HepG2 (cell line): ENCODE data around the gene MORC3. TPM values are rescaled to one million over a fixed set of nuclear protein-coding genes. Genes with fewer than 3 reads are reported as not detected.
A peak's percentile ranks its signal among the peaks of the same experiment; 100 is the strongest.
"Not testable (repeated sequence)": the region's sequence is repeated elsewhere in the genome, so short reads cannot be mapped to it uniquely, and the experiment has no call there.

Source experiments
- ATAC-seq: fragments of 200-7000 bp; cut with Tn5 transposase; 3 replicates; pipeline ENCODE4 v1.9.1; 2020; ENCODE audit warnings: mild to moderate bottlenecking, moderate library complexity
- BruUV-seq: library from RNA; stranded (reverse); fragments of 400-500 nt; replicated peaks from 2 replicates; lab custom pipeline; 2021; lab: Mats Ljungman, UMichigan
- CTCF ChIA-PET: fragments of 300-600 bp; formaldehyde crosslinking; extraction: SDS; loops from one replicate; lab custom pipeline; 2021; ENCODE audit warnings: low total read pairs, inconsistent platforms, low intra/inter-chr PET ratio; lab: Yijun Ruan, JAX
- POLR2A ChIA-PET: fragments of 350-600 bp; sonication (Branson Sonifier 250); formaldehyde crosslinking; loops from one replicate; lab custom pipeline; 2020; ENCODE audit warnings: antibody characterized with exemption, inconsistent platforms; lab: Yijun Ruan, JAX
- DNase-seq: peaks from one replicate; pipeline ENCODE4 v3.0.0-alpha.2; 2015; ENCODE audit warnings: low spot score
- FAIRE-seq: peaks from 3 replicates; lab custom pipeline; 2011; peaks lifted over from hg19 to GRCh38; lab: Jason Lieb, UNC
- H2AFZ ChIP-seq: one replicate; pipeline ENCODE4 v1.6.1; 2011; ENCODE audit warnings: low read length, inconsistent platforms
- H3K27ac ChIP-seq: fragments of 300-600 bp; 3 replicates; pipeline ENCODE4 v1.8.0; 2011; ENCODE audit warnings: mixed run types, mild to moderate bottlenecking, mixed read lengths, low read length, inconsistent platforms; ENCODE audit not compliant: insufficient read depth; ENCODE audit errors: extremely low read length
- H3K27me3 ChIP-seq, 2 experiments: fragments of 200-600 bp in 1 of 2; 2 replicates in 1 of 2; 3 replicates in 1 of 2; pipeline versions ENCODE4 v1.6.0 to v1.8.0; 2011; ENCODE audit warnings: low read length in 2 of 2, mild to moderate bottlenecking in 2 of 2, moderate library complexity in 2 of 2, inconsistent platforms in 1 of 2; ENCODE audit not compliant: insufficient read depth in 2 of 2, control insufficient read depth in 1 of 2
- H3K36me3 ChIP-seq, 2 experiments: fragments of 200-600 bp in 1 of 2; replicated peaks in 1 of 2; 2 replicates in 1 of 2; 3 replicates in 1 of 2; pipeline versions ENCODE4 v1.5.1 to v1.8.0; 2011; ENCODE audit warnings: low read length in 2 of 2, inconsistent platforms in 1 of 2; ENCODE audit not compliant: insufficient read depth in 2 of 2, control insufficient read depth in 1 of 2
- H3K4me1 ChIP-seq: 2 replicates; pipeline ENCODE4 v1.5.1; 2012; ENCODE audit warnings: low read length, inconsistent platforms; ENCODE audit not compliant: insufficient read depth
- H3K4me2 ChIP-seq: 2 replicates; pipeline ENCODE4 v1.6.0; 2011; ENCODE audit warnings: low read depth, low read length, inconsistent platforms
- H3K4me3 ChIP-seq, 3 experiments: fragments of 200-600 bp in 1 of 3; sonication (generic), shearing (Covaris generic) in 1 of 3; replicated peaks in 1 of 3; 2 replicates each; pipeline ENCODE4 v1.5.1; 2011 to 2016; ENCODE audit warnings: low read length in 3 of 3, inconsistent platforms in 2 of 3, low read depth in 2 of 3, mild to moderate bottlenecking in 2 of 3, control low read depth in 1 of 3, mixed read lengths in 1 of 3; ENCODE audit not compliant: insufficient read depth in 1 of 3
- H3K79me2 ChIP-seq: one replicate; pipeline ENCODE4 v1.6.1; 2011; ENCODE audit warnings: low read length, inconsistent platforms; ENCODE audit not compliant: insufficient read depth
- H3K9ac ChIP-seq: 2 replicates; pipeline ENCODE4 v1.6.0; 2011; ENCODE audit warnings: mild to moderate bottlenecking, low read depth, low read length, inconsistent platforms; ENCODE audit not compliant: insufficient read depth
- H3K9me3 ChIP-seq: 2 replicates; pipeline ENCODE4 v1.5.1; 2012; ENCODE audit warnings: mild to moderate bottlenecking, low read length
- H4K20me1 ChIP-seq: 2 replicates; pipeline ENCODE4 v1.6.0; 2011; ENCODE audit warnings: inconsistent platforms, mild to moderate bottlenecking, low read length, moderate library complexity; ENCODE audit not compliant: insufficient read depth
- MAFF ChIP-seq: IDR thresholded peaks from 2 replicates; pipeline ENCODE4 v1.6.1; 2011; ENCODE audit warnings: low read depth, low read length, improper control_type of control experiment
- SETDB1 ChIP-seq: sonication (generic); formaldehyde crosslinking; IDR thresholded peaks from 2 replicates; pipeline ENCODE4 v1.5.1; 2020; ENCODE audit warnings: missing genetic modification reagents, mild to moderate bottlenecking, borderline replicate concordance
- ZNF138 ChIP-seq: sonication (generic); formaldehyde crosslinking; IDR thresholded peaks from 2 replicates; pipeline ENCODE4 v1.5.0; 2020; ENCODE audit warnings: mild to moderate bottlenecking, low read depth, missing genetic modification reagents
- ZNF629 ChIP-seq: sonication (generic); formaldehyde crosslinking; conservative IDR thresholded peaks from 2 replicates; pipeline ENCODE4 v1.5.0; 2020; ENCODE audit warnings: missing genetic modification reagents
- WGBS: methylation state at CpG from one replicate; pipeline ENCODE4 v1.1.6; 2017; ENCODE audit warnings: low lambda C conversion rate; 5-methylcytosine and 5-hydroxymethylcytosine counted together
- in situ Hi-C: cut with HindIII; loops from 2 replicates; pipeline ENCODE4 v1.10.0; 2017; ENCODE audit warnings: low pct_unique_long_range_greater_than_20kb; ENCODE audit not compliant: extremely low pct_ligation_motif_present
- intact Hi-C: fragments of 100-400 bp; cut with micrococcal nuclease; formaldehyde crosslinking; loops from one replicate; pipeline ENCODE4 v1.10.0; 2022; ENCODE audit not compliant: unreplicated experiment
- polyA plus RNA-seq, 8 experiments: library from polyadenylated mRNA; depleted of rRNA in 3 of 8; stranded (reverse) in 7 of 8; unstranded in 1 of 8; fragments of >200 nt; fragmentation: Illumina TruSeq in 4 of 8; extraction: Trizol in 4 of 8; gene quantifications; 2 replicates each; pipeline versions ENCODE4 v1.2.1 to v1.2.3, GENCODE V29; 2011 to 2016; ENCODE audit warnings: low read depth in 4 of 8, missing spikeins in 1 of 8, mixed read lengths in 1 of 8; ENCODE audit not compliant: insufficient read depth in 1 of 8
- total RNA-seq, 5 experiments: library from RNA; depleted of rRNA; stranded (reverse); fragments of >200 nt; fragmentation: Illumina TruSeq; extraction: Trizol; gene quantifications; 2 replicates each; pipeline ENCODE4 v1.2.3, GENCODE V29; 2016; ENCODE audit warnings: low read depth in 1 of 5
- TF ChIP-seq, protein P1 (sequence below): sonication (generic); formaldehyde crosslinking; IDR thresholded peaks from 2 replicates; pipeline ENCODE4 v1.8.0; 2022; ENCODE audit warnings: mild to moderate bottlenecking, missing genetic modification reagents, borderline replicate concordance
- TF ChIP-seq, protein P2 (sequence below): sonication (generic); formaldehyde crosslinking; IDR thresholded peaks from 2 replicates; pipeline ENCODE4 v1.5.0; 2020; ENCODE audit warnings: mild to moderate bottlenecking, missing genetic modification reagents, borderline replicate concordance

MORC3 gene
- total and polyA plus RNA-seq, 2 of the 13 experiments (the other 11 are each of a cell fraction or from before 2014, with no cell fraction given), result 12.9 to 19.5 TPM

DNA sequence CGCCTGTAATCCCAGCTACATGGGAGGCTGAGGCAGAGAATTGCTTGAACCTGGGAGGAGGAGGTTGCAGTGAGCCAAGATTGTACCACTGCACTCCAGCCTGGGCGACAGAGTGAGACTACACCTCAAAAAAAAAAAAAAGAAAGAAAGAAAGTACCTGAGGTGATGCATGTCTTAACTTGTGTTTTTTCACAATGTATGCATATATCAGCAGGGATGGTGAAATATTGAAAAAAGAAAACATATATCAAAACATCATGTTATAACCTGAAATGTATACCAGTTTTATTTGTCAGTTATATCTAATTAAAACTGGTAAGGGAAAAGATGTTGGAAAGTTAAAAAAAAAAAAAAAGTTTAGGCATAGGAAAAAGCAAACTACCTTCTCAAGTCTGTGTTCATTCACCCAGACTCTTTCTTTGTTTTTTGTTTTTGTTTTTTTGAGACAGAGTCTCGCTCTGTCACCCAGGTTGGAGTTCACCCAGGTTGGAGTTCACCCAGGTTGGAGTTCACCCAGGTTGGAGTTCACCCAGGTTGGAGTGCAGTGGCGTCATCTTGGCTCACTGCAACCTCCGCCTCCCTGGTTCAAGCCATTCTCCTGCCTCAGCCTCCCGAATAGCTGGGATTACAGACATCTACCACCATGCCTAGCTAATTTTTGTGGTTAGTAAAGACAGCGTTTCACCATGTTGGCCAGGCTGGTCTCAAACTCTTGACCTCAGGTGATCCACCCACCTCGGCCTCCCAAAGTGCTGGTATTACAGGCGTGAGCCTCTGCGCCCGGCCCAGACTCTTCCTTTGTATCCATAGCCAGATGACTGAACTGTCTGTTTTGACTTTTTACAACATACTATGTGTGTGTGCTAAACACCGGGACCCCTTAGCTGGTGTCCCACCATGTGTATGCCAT lies 49.0 kb upstream of the MORC3 start:
- ATAC-seq, H2AFZ ChIP-seq, BruUV-seq, H3K79me2 ChIP-seq, CTCF ChIA-PET, H3K4me2 ChIP-seq, POLR2A ChIA-PET, H3K9me3 ChIP-seq, H3K36me3 ChIP-seq, H3K27ac ChIP-seq, in situ Hi-C loops, H3K9ac ChIP-seq, H3K27me3 ChIP-seq, intact Hi-C loops, H3K4me3 ChIP-seq, H4K20me1 ChIP-seq, FAIRE-seq, DNase-seq: not testable (repeated sequence)
- peaks cover 27% of the 10 kb centered on the region for H3K4me1 ChIP-seq
- 96% methylated on average over 12 of the region's 12 CpGs for WGBS

DNA sequence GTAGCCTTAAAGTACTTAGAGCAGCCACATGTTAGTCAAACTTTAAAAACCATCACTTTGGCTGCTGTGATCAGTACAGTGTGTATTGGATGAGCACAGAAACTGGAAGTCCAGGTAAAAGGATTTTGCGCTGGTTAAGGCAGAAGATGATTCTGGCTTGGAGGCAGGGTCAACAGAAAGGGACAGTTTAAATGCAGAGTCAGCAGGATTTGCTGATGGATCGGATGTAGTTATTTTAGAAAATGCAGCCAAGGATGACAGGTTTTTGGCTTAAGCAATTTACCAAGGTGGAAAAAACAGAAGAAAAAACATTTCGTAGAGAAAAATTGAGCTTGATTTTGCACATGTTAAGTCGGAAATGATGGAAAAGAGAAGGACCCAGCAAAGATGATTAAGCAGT lies 45.9 kb upstream of the MORC3 start:
- FAIRE-seq (no peak), DNase-seq (no peak), ATAC-seq (no peak)
- H3K36me3 ChIP-seq, result peaks cover 0 to 2% of the 10 kb centered on the region in 2 experiments; a peak in 1 of 5 replicates
- in situ Hi-C loops (no loop called here), intact Hi-C loops (no loop called here)
- 80% methylated on average over 4 of the region's 4 CpGs for WGBS
- CTCF ChIA-PET, result no interaction called here
- no peaks in the 10 kb centered on the region for H3K27me3 ChIP-seq
- no peak overlapping the region for H2AFZ ChIP-seq
- H3K9me3 ChIP-seq, result no peaks in the 10 kb centered on the region
- H3K4me1 ChIP-seq, result peaks cover 1% of the 10 kb centered on the region
- POLR2A ChIA-PET, result no interaction called here
- no peaks in the 10 kb centered on the region for H3K79me2 ChIP-seq
- H3K9ac ChIP-seq, result no peak overlapping the region
- no peaks in the 10 kb centered on the region for H4K20me1 ChIP-seq
- BruUV-seq, result no TSS peak
- no peak overlapping the region for H3K4me3 ChIP-seq
- H3K27ac ChIP-seq, result no peak overlapping the region
- no peak overlapping the region for H3K4me2 ChIP-seq
- peak; percentile 98 for TF ChIP-seq MAFF
- no peak for TF ChIP-seq ZNF138 (CRISPR knock-in tag)
- TF ChIP-seq, protein P1, sequence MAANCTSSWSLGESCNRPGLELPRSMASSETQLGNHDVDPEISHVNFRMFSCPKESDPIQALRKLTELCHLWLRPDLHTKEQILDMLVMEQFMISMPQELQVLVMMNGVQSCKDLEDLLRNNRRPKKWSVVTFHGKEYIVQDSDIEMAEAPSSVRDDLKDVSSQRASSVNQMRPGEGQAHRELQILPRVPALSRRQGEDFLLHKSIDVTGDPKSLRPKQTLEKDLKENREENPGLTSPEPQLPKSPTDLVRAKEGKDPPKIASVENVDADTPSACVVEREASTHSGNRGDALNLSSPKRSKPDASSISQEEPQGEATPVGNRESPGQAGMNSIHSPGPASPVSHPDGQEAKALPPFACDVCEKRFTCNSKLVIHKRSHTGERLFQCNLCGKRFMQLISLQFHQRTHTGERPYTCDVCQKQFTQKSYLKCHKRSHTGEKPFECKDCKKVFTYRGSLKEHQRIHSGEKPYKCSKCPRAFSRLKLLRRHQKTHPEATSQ, result no peak
- TF ChIP-seq SETDB1, result no peak
- TF ChIP-seq, protein P2, sequence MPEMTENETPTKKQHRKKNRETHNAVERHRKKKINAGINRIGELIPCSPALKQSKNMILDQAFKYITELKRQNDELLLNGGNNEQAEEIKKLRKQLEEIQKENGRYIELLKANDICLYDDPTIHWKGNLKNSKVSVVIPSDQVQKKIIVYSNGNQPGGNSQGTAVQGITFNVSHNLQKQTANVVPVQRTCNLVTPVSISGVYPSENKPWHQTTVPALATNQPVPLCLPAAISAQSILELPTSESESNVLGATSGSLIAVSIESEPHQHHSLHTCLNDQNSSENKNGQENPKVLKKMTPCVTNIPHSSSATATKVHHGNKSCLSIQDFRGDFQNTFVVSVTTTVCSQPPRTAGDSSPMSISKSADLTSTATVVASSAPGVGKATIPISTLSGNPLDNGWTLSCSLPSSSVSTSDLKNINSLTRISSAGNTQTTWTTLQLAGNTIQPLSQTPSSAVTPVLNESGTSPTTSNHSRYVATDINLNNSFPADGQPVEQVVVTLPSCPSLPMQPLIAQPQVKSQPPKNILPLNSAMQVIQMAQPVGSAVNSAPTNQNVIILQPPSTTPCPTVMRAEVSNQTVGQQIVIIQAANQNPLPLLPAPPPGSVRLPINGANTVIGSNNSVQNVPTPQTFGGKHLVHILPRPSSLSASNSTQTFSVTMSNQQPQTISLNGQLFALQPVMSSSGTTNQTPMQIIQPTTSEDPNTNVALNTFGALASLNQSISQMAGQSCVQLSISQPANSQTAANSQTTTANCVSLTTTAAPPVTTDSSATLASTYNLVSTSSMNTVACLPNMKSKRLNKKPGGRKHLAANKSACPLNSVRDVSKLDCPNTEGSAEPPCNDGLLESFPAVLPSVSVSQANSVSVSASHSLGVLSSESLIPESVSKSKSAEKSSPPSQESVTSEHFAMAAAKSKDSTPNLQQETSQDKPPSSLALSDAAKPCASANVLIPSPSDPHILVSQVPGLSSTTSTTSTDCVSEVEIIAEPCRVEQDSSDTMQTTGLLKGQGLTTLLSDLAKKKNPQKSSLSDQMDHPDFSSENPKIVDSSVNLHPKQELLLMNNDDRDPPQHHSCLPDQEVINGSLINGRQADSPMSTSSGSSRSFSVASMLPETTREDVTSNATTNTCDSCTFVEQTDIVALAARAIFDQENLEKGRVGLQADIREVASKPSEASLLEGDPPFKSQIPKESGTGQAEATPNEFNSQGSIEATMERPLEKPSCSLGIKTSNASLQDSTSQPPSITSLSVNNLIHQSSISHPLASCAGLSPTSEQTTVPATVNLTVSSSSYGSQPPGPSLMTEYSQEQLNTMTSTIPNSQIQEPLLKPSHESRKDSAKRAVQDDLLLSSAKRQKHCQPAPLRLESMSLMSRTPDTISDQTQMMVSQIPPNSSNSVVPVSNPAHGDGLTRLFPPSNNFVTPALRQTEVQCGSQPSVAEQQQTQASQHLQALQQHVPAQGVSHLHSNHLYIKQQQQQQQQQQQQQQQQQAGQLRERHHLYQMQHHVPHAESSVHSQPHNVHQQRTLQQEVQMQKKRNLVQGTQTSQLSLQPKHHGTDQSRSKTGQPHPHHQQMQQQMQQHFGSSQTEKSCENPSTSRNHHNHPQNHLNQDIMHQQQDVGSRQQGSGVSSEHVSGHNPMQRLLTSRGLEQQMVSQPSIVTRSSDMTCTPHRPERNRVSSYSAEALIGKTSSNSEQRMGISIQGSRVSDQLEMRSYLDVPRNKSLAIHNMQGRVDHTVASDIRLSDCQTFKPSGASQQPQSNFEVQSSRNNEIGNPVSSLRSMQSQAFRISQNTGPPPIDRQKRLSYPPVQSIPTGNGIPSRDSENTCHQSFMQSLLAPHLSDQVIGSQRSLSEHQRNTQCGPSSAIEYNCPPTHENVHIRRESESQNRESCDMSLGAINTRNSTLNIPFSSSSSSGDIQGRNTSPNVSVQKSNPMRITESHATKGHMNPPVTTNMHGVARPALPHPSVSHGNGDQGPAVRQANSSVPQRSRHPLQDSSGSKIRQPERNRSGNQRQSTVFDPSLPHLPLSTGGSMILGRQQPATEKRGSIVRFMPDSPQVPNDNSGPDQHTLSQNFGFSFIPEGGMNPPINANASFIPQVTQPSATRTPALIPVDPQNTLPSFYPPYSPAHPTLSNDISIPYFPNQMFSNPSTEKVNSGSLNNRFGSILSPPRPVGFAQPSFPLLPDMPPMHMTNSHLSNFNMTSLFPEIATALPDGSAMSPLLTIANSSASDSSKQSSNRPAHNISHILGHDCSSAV (CRISPR knock-in tag), result no peak
- no peak for TF ChIP-seq ZNF629
